H9 (cell line): Measurements from ENCODE around the gene SLCO4A1. TPM values are rescaled to one million over a fixed set of nuclear protein-coding genes. Genes with fewer than 3 reads are reported as not detected.

ENCODE experiments used
- DNase-seq: peaks from one replicate; pipeline ENCODE4 v3.0.0-alpha.2; 2017
- H2AFZ ChIP-seq: one replicate; pipeline ENCODE4 v1.6.1; 2013; ENCODE audit warnings: mild to moderate bottlenecking, low read length, control low read depth, moderate library complexity
- H2AK5ac ChIP-seq: 2 replicates; pipeline ENCODE4 v1.6.1; 2013; ENCODE audit warnings: low read length, control low read depth, mixed read lengths; ENCODE audit not compliant: insufficient read length
- H2BK120ac ChIP-seq: one replicate; pipeline ENCODE4 v1.6.1; 2013; ENCODE audit warnings: low read depth, mild to moderate bottlenecking, low read length, control low read depth, inconsistent platforms; ENCODE audit not compliant: poor library complexity, severe bottlenecking
- H2BK12ac ChIP-seq: 2 replicates; pipeline ENCODE4 v1.6.1; 2013; ENCODE audit warnings: low read length, control low read depth, mixed read lengths, low read depth; ENCODE audit not compliant: insufficient read length
- H2BK15ac ChIP-seq: 2 replicates; pipeline ENCODE4 v1.6.1; 2013; ENCODE audit warnings: low read depth, low read length, control low read depth
- H2BK20ac ChIP-seq: one replicate; pipeline ENCODE4 v1.6.1; 2013; ENCODE audit warnings: low read depth, mild to moderate bottlenecking, low read length, control low read depth, inconsistent platforms; ENCODE audit not compliant: poor library complexity, severe bottlenecking
- H2BK5ac ChIP-seq: 2 replicates; pipeline ENCODE4 v1.6.1; 2013; ENCODE audit warnings: low read length, control low read depth, mixed read lengths; ENCODE audit not compliant: insufficient read length
- H3K14ac ChIP-seq: 2 replicates; pipeline ENCODE4 v1.6.1; 2013; ENCODE audit warnings: low read length, control low read depth; ENCODE audit not compliant: insufficient read depth
- H3K18ac ChIP-seq: 2 replicates; pipeline ENCODE4 v1.6.1; 2013; ENCODE audit warnings: low read depth, mild to moderate bottlenecking, mixed read lengths, low read length, control low read depth; ENCODE audit not compliant: insufficient read length
- H3K23ac ChIP-seq: 2 replicates; pipeline ENCODE4 v1.6.1; 2013; ENCODE audit warnings: low read length, control low read depth, mixed read lengths, low read depth; ENCODE audit not compliant: insufficient read length
- H3K23me2 ChIP-seq: 2 replicates; pipeline ENCODE4 v1.6.1; 2013; ENCODE audit warnings: low read depth, mild to moderate bottlenecking, mixed read lengths, low read length, control low read depth; ENCODE audit not compliant: insufficient read length, poor library complexity, severe bottlenecking
- H3K27ac ChIP-seq: 2 replicates; pipeline ENCODE4 v1.5.1; 2013; ENCODE audit warnings: low read length, control low read depth, mixed read lengths, low read depth; ENCODE audit not compliant: insufficient read length
- H3K27me3 ChIP-seq: 2 replicates; pipeline ENCODE4 v1.6.1; 2013; ENCODE audit warnings: low read length, control low read depth, inconsistent platforms; ENCODE audit not compliant: insufficient read depth
- H3K4ac ChIP-seq: 2 replicates; pipeline ENCODE4 v1.6.1; 2013; ENCODE audit warnings: low read depth, mild to moderate bottlenecking, control low read depth, inconsistent platforms, low read length, moderate library complexity
- H3K4me1 ChIP-seq: 2 replicates; pipeline ENCODE4 v1.6.1; 2013; ENCODE audit warnings: low read length, control low read depth, inconsistent platforms; ENCODE audit not compliant: insufficient read depth
- H3K4me2 ChIP-seq: 2 replicates; pipeline ENCODE4 v1.6.1; 2013; ENCODE audit warnings: low read length, control low read depth, mixed read lengths; ENCODE audit not compliant: insufficient read length, insufficient read depth
- H3K56ac ChIP-seq: 2 replicates; pipeline ENCODE4 v1.6.1; 2013; ENCODE audit warnings: low read depth, mild to moderate bottlenecking, mixed read lengths, low read length, control low read depth; ENCODE audit not compliant: insufficient read length
- H3K79me1 ChIP-seq: 2 replicates; pipeline ENCODE4 v1.6.1; 2013; ENCODE audit warnings: low read depth, mild to moderate bottlenecking, moderate library complexity, low read length, control low read depth, inconsistent platforms; ENCODE audit not compliant: insufficient read depth, poor library complexity, severe bottlenecking
- H3K79me2 ChIP-seq: 2 replicates; pipeline ENCODE4 v1.6.1; 2013; ENCODE audit warnings: low read length, control low read depth, inconsistent platforms; ENCODE audit not compliant: insufficient read depth
- H3K9ac ChIP-seq: 2 replicates; pipeline ENCODE4 v1.6.1; 2013; ENCODE audit warnings: low read length, control low read depth, mixed read lengths; ENCODE audit not compliant: insufficient read length; ENCODE audit errors: extremely low read depth
- H3K9me3 ChIP-seq: one replicate; pipeline ENCODE4 v1.6.1; 2013; ENCODE audit warnings: low read depth, low read length, inconsistent platforms; ENCODE audit not compliant: control insufficient read depth
- H3T11ph ChIP-seq: one replicate; pipeline ENCODE4 v1.6.1; 2013; ENCODE audit warnings: mild to moderate bottlenecking, low read length, control low read depth, inconsistent platforms
- H4K20me1 ChIP-seq: one replicate; pipeline ENCODE4 v1.6.1; 2013; ENCODE audit not compliant: control insufficient read depth, insufficient read length, insufficient read depth
- H4K5ac ChIP-seq: 2 replicates; pipeline ENCODE4 v1.6.1; 2013; ENCODE audit warnings: low read depth, mild to moderate bottlenecking, mixed read lengths, low read length, control low read depth; ENCODE audit not compliant: insufficient read length
- H4K8ac ChIP-seq: replicated peaks from 2 replicates; pipeline ENCODE4 v1.6.1; 2013; ENCODE audit warnings: low read length, control low read depth, mixed read lengths, low read depth; ENCODE audit not compliant: insufficient read length
- H4K91ac ChIP-seq: 2 replicates; pipeline ENCODE4 v1.6.1; 2013; ENCODE audit warnings: low read depth, mild to moderate bottlenecking, moderate library complexity, mixed read lengths, low read length, control low read depth; ENCODE audit not compliant: insufficient read length
- H3K27ac Mint-ChIP-seq, 3 experiments: 2 replicates in 2 of 3; 3 replicates in 1 of 3; pipeline ENCODE4 v1.8.0; 2020 to 2021; ENCODE audit warnings: mixed read lengths in 3 of 3, mild to moderate bottlenecking in 1 of 3, moderate library complexity in 1 of 3
- H3K27me3 Mint-ChIP-seq: 2 replicates; pipeline ENCODE4 v1.8.0; 2021; ENCODE audit warnings: low read depth, mild to moderate bottlenecking, moderate library complexity, mixed read lengths
- H3K36me3 Mint-ChIP-seq, 3 experiments: 2 replicates in 2 of 3; 3 replicates in 1 of 3; pipeline ENCODE4 v1.8.0; 2020 to 2021; ENCODE audit warnings: low read depth in 3 of 3, mixed read lengths in 3 of 3; ENCODE audit not compliant: insufficient read depth in 1 of 3
- H3K4me1 Mint-ChIP-seq, 2 experiments: 2 replicates each; pipeline ENCODE4 v1.8.0; 2020; ENCODE audit warnings: mixed read lengths in 2 of 2
- H3K4me3 Mint-ChIP-seq, 2 experiments: 2 replicates in 1 of 2; 3 replicates in 1 of 2; pipeline ENCODE4 v1.8.0; 2020 to 2021; ENCODE audit warnings: mild to moderate bottlenecking in 2 of 2, mixed read lengths in 2 of 2, moderate library complexity in 1 of 2
- H3K9me3 Mint-ChIP-seq, 2 experiments: 2 replicates in 1 of 2; 3 replicates in 1 of 2; pipeline ENCODE4 v1.8.0; 2020; ENCODE audit warnings: mild to moderate bottlenecking in 2 of 2, mixed read lengths in 2 of 2, moderate library complexity in 1 of 2
- WGBS: extraction: QIAGEN DNeasy Blood & Tissue Kit; methylation state at CpG from one replicate; pipeline ENCODE4 v1.1.7; 2013; ENCODE audit warnings: missing lambda C conversion rate, low lambda C conversion rate, mixed read lengths; ENCODE audit not compliant: insufficient read length; ENCODE audit errors: extremely low coverage; 5-methylcytosine and 5-hydroxymethylcytosine counted together
- total RNA-seq: library from RNA; stranded (reverse); gene quantifications from 2 replicates; pipeline ENCODE4 v1.2.1, GENCODE V29; 2021
- TF ChIP-seq, protein P1 (sequence below): fragments of 200-600 bp; sonication (generic); conservative IDR thresholded peaks from 3 replicates; pipeline ENCODE4 v1.8.0; 2021; ENCODE audit warnings: antibody characterized with exemption, mild to moderate bottlenecking

Gene SLCO4A1
- total RNA-seq, 1 experiment from 2014 or later = 9.4 TPM

DNA sequence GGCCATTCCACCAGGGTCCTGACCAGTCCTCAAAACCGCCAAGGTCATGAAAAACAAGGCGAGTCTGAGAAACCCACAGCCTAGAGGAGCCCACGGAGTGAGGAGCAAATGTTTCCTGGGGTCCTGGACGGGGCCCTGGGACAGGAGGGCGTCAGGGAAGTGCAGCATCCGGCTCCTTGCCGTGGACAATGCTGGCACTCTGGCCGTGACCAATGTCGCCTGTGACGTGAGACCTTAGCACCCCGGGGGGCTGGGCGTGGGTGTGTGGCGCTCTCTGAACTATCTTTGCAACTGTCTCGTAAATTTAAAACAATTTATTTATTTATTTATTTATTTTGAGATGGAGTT lies 34.1 kb upstream of the SLCO4A1 start:
- H3K27me3 ChIP-seq = no peaks in the 10 kb centered on the region
- H2BK20ac ChIP-seq = no peak overlapping the region
- H3K4me1 ChIP-seq = no peaks in the 10 kb centered on the region; the same call in 1 of the 2 replicates
- no peak overlapping the region for H3K23ac ChIP-seq
- no peak overlapping the region for H2AK5ac ChIP-seq
- no peaks in the 10 kb centered on the region for H3K79me2 ChIP-seq
- Mint-ChIP-seq H3K4me1 (peaks cover 12 to 26% of the 10 kb centered on the region in 2 experiments), H3K36me3 (peaks cover 0 to 2% (median 0%) of the 10 kb centered on the region in 3 experiments; a peak in 2 of 7 replicates), H3K9me3 (peaks cover 0 to 3% of the 10 kb centered on the region in 2 experiments; a peak in 2 of 5 replicates), H3K27me3 (peaks cover 11% of the 10 kb centered on the region), H3K27ac (no peak overlapping the region), H3K4me3 (no peak overlapping the region)
- no peak overlapping the region for H3K9ac ChIP-seq
- H4K91ac ChIP-seq = no peak overlapping the region
- H3K4me2 ChIP-seq = no peak overlapping the region
- H3K23me2 ChIP-seq = no peaks in the 10 kb centered on the region
- no peak overlapping the region for H4K5ac ChIP-seq
- no peak overlapping the region for H3K4ac ChIP-seq
- H3K18ac ChIP-seq = no peak overlapping the region
- no peak overlapping the region for H4K8ac ChIP-seq
- no peak overlapping the region for H2AFZ ChIP-seq
- WGBS = no CpG with 5 or more reads among the region's 14 CpGs
- H3T11ph ChIP-seq = no peak overlapping the region
- TF ChIP-seq, protein P1, sequence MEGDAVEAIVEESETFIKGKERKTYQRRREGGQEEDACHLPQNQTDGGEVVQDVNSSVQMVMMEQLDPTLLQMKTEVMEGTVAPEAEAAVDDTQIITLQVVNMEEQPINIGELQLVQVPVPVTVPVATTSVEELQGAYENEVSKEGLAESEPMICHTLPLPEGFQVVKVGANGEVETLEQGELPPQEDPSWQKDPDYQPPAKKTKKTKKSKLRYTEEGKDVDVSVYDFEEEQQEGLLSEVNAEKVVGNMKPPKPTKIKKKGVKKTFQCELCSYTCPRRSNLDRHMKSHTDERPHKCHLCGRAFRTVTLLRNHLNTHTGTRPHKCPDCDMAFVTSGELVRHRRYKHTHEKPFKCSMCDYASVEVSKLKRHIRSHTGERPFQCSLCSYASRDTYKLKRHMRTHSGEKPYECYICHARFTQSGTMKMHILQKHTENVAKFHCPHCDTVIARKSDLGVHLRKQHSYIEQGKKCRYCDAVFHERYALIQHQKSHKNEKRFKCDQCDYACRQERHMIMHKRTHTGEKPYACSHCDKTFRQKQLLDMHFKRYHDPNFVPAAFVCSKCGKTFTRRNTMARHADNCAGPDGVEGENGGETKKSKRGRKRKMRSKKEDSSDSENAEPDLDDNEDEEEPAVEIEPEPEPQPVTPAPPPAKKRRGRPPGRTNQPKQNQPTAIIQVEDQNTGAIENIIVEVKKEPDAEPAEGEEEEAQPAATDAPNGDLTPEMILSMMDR = no peak
- H3K27ac ChIP-seq = no peak overlapping the region
- H3K9me3 ChIP-seq = no peaks in the 10 kb centered on the region
- H3K79me1 ChIP-seq = no peaks in the 10 kb centered on the region
- H2BK15ac ChIP-seq = no peak overlapping the region
- H2BK5ac ChIP-seq = no peak overlapping the region
- no peak for DNase-seq
- H2BK12ac ChIP-seq = no peak overlapping the region
- H2BK120ac ChIP-seq = no peak overlapping the region
- no peak overlapping the region for H3K14ac ChIP-seq
- H4K20me1 ChIP-seq = no peaks in the 10 kb centered on the region
- no peak overlapping the region for H3K56ac ChIP-seq
